ENCODE measurements around the gene DBNDD2. TPM values are rescaled to one million over a fixed set of nuclear protein-coding genes. Genes with fewer than 3 reads are reported as not detected.
A peak's percentile ranks its signal among the peaks of the same experiment; 100 is the strongest.

DBNDD2 gene
- total and polyA plus RNA-seq, 10 donors, result 15.8 to 38.5 (median 29.2) TPM

- intact Hi-C loops (cut with DNase I; ENCODE audit: low total_unique reads), result no loop called here
- no peaks in the 10 kb centered on the region for H3K9me3 ChIP-seq
Observed at GRCh38 chr20:45440891-45441685, 33.0 kb downstream of the DBNDD2 start.

GRCh38 chr20:45441746-45442145 lies 33.7 kb downstream of the DBNDD2 start:
- Histone ChIP-seq H3K4me3 (no peak overlapping the region), H3K27ac (no peak overlapping the region), H3K36me3 (no peaks in the 10 kb centered on the region), H3K4me1 (peaks cover 0 to 7% (median 4%) of the 10 kb centered on the region in 6 donors), H3K27me3 (replicated peaks in 1 of 7) (no peaks in the 10 kb centered on the region), H3K9me3 (no peaks in the 10 kb centered on the region)
- 84 to 100% (median 91%) methylated on average over 1 of the region's 1 CpG for WGBS, 5 donors
- DNase-seq, result no peak
- intact Hi-C loops (cut with DNase I; ENCODE audit: low total_unique reads), result no loop called here
- no peak for TF ChIP-seq POLR2AphosphoS5 (IDR thresholded peaks at IDR 0.05)

More at GRCh38 chr20:45440891-45441685, 33.0 kb downstream of the DBNDD2 start:
- H3K4me3 ChIP-seq, result no peak overlapping the region
- TF ChIP-seq CTCF (IDR thresholded peaks at IDR 0.05 in 8 of 11, conservative IDR thresholded peaks at IDR 0.05 in 3 of 11), result no peak
- no peak for TF ChIP-seq POLR2AphosphoS5 (IDR thresholded peaks at IDR 0.05)
- TF ChIP-seq POLR2A (IDR thresholded peaks at IDR 0.05), result no peak
- no peak for DNase-seq
- no peaks in the 10 kb centered on the region for H3K27me3 ChIP-seq (replicated peaks in 1 of 7)
- 72 to 91% (median 84%) methylated on average over 5 of the region's 5 CpGs for WGBS, 5 donors
- peaks cover 0 to 14% (median 11%) of the 10 kb centered on the region in 6 donors for H3K4me1 ChIP-seq
- no peaks in the 10 kb centered on the region for H3K36me3 ChIP-seq
- H3K27ac ChIP-seq, result no peak overlapping the region

- Histone ChIP-seq H3K27ac (no peak overlapping the region), H3K9me3 (no peaks in the 10 kb centered on the region), H3K36me3 (no peaks in the 10 kb centered on the region), H3K27me3 (replicated peaks in 1 of 7) (no peaks in the 10 kb centered on the region), H3K4me1 (no peaks in the 10 kb centered on the region), H3K4me3 (no peak overlapping the region)
- intact Hi-C loops (cut with DNase I; ENCODE audit: low total_unique reads), result no loop called here
- no peak for DNase-seq
- TF ChIP-seq POLR2AphosphoS5 (IDR thresholded peaks at IDR 0.05), result no peak
- TF ChIP-seq CTCF (IDR thresholded peaks at IDR 0.05 in 8 of 11, conservative IDR thresholded peaks at IDR 0.05 in 3 of 11), result no peak
- no peak for TF ChIP-seq POLR2A (IDR thresholded peaks at IDR 0.05)
Observed at GRCh38 chr20:45444050-45444449, 36.0 kb downstream of the DBNDD2 start.

GRCh38 chr20:45445805-45446562 lies 37.9 kb downstream of the DBNDD2 start:
- TF ChIP-seq CTCF (IDR thresholded peaks at IDR 0.05 in 8 of 11, conservative IDR thresholded peaks at IDR 0.05 in 3 of 11) (peak in 8 of 11 experiments; percentile 12 to 56 (median 46)), POLR2AphosphoS5 (IDR thresholded peaks at IDR 0.05) (no peak), POLR2A (IDR thresholded peaks at IDR 0.05) (no peak)
- no peaks in the 10 kb centered on the region for H3K27me3 ChIP-seq (replicated peaks in 1 of 7)
- H3K9me3 ChIP-seq, result no peaks in the 10 kb centered on the region
- no peak overlapping the region for H3K4me3 ChIP-seq
- no peaks in the 10 kb centered on the region for H3K36me3 ChIP-seq
- WGBS, 5 donors, result 64 to 69% (median 66%) methylated on average over 7 of the region's 7 CpGs
- no peak for DNase-seq
- intact Hi-C loops (cut with DNase I; ENCODE audit: low total_unique reads), result no loop called here
- H3K4me1 ChIP-seq, result peaks cover 0 to 8% (median 1%) of the 10 kb centered on the region in 6 donors
- H3K27ac ChIP-seq, result no peak overlapping the region
